LNCaP clone FGC (cell line): ENCODE measurements around the gene FBXL2.

Experiments
- DNase-seq: peaks from one replicate; pipeline ENCODE4 v3.0.0-alpha.2; 2011; ENCODE audit warnings: low read depth
- H3K4me3 ChIP-seq: 2 replicates; pipeline ENCODE4 v1.5.1; 2011; ENCODE audit warnings: mild to moderate bottlenecking, low read depth, low read length, control low read depth
- CTCF ChIP-seq: IDR thresholded peaks from 2 replicates; pipeline ENCODE4 v1.5.1; 2012; ENCODE audit warnings: mild to moderate bottlenecking; ENCODE audit not compliant: control insufficient read depth, insufficient read depth; ENCODE audit errors: extremely low read depth

Gene FBXL2

GRCh38 chr3:33430571-33430970 is 153.3 kb downstream of the FBXL2 start:
- no peak overlapping the region for H3K4me3 ChIP-seq
- no peak for DNase-seq
- no peak for TF ChIP-seq CTCF

GRCh38 chr3:33433843-33434242 is 156.6 kb downstream of the FBXL2 start:
- no peak overlapping the region for H3K4me3 ChIP-seq
- TF ChIP-seq CTCF: no peak
- no peak for DNase-seq
